Activated CD4-positive, alpha-beta T cell treated with anti-CD3 and anti-CD28 coated beads, Interleukin-2, amount 50 U/mL, for 48 hours (primary cell): Measurements from ENCODE around the gene DOCK10.

Experiments
- DNase-seq, 2 experiments: peaks; one replicate each; pipeline ENCODE4 v3.0.0-alpha.2; 2020

DOCK10 gene

GRCh38 chr2:224753743-224754540, 288.3 kb downstream of the DOCK10 start:
- DNase-seq = no peak

GRCh38 chr2:224751996-224752698, 290.1 kb downstream of the DOCK10 start:
- no peak for DNase-seq

- no peak for DNase-seq
These were observed 293.1 kb downstream of the DOCK10 start for GRCh38 chr2:224749136-224749535.

- no peak for DNase-seq
These were observed 294.5 kb downstream of the DOCK10 start for GRCh38 chr2:224747765-224748164.

GRCh38 chr2:224736227-224736626, 306.0 kb downstream of the DOCK10 start:
- DNase-seq = no peak

GRCh38 chr2:224734949-224735348, 307.3 kb downstream of the DOCK10 start:
- DNase-seq = no peak

- no peak for DNase-seq
These were observed 310.6 kb downstream of the DOCK10 start for GRCh38 chr2:224731665-224732064.

- no peak for DNase-seq
These were observed 312.8 kb downstream of the DOCK10 start for GRCh38 chr2:224729435-224729834.

GRCh38 chr2:224724331-224724730, 317.9 kb downstream of the DOCK10 start:
- DNase-seq = no peak

GRCh38 chr2:224723586-224724217, 318.6 kb downstream of the DOCK10 start:
- DNase-seq = no peak

- DNase-seq = no peak
These were observed 319.5 kb downstream of the DOCK10 start for GRCh38 chr2:224722770-224723169.

- peak in 1 of 2 experiments; percentile 7 for DNase-seq
These were observed 320.0 kb downstream of the DOCK10 start for GRCh38 chr2:224722250-224722649.

GRCh38 chr2:224716921-224717320, 325.3 kb downstream of the DOCK10 start:
- DNase-seq = no peak

- no peak for DNase-seq
These were observed 326.1 kb downstream of the DOCK10 start, which contains the start of gene CCDC195 for GRCh38 chr2:224716201-224716600. Gene CCDC195 (minus strand): TSS chr2:224716365. CDS start chr2:224716365, 0 bp downstream.
